Measurements from ENCODE around the gene SDK2. TPM values are rescaled to one million over a fixed set of nuclear protein-coding genes. Genes with fewer than 3 reads are reported as not detected.
A peak's percentile ranks its signal among the peaks of the same experiment; 100 is the strongest.

The SDK2 gene
- total and polyA plus RNA-seq, 9 of the 15 experiments (the other 6 are each of a cell fraction or from before 2014, with no cell fraction given): 0.04 TPM; not detected in 8

DNA sequence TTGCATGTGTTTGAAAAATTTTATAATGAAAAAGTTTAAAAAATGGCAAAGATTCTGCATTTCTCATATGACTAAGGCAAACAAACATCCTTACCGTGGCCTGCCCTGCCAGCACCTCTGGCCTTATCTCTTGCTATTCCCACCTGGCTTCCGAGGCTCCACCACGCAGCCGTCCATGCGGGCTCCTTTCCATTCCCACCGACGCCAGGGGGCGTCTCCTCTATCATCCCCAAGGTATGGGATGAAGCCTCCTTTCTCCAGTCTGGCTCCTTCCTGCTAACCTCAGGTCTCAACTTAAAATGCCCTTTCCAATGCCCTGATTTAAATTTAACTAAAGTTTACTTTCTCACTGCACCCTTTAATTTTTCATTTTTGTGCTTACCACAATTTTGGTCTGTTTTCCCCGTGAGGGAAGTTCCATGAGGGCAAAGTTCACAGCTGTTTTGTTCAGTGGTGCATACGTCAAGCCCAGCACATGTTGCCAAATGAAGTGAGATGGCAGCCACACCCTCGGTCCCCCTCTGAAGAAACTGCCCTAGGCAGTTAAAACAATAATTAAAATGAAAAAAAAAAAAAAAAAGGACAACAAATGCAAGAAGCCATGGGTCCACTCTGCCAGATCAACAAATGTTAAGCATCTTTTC, 13.3 kb upstream of the SDK2 start:
- H3K9ac ChIP-seq (ENCODE audit: insufficient read depth in 1 of 2, low read depth in 2 of 2, low read length in 2 of 2): no peak overlapping the region
- H3K4me3 ChIP-seq: no peak overlapping the region
- no peaks in the 10 kb centered on the region for H4K20me1 ChIP-seq (replicated peaks; ENCODE audit: control insufficient read depth, insufficient read depth, low read length)
- H3K9me3 ChIP-seq (replicated peaks; ENCODE audit: control insufficient read depth, insufficient read depth, low read depth, low read length): no peaks in the 10 kb centered on the region
- CTCF ChIA-PET (ENCODE audit: low intra/inter-chr PET ratio): interaction anchor here (0.6 kb wide), 1 partner anchor 515 kb away, joined by 4 read pairs; no protein-coding TSS in a partner anchor
- ATAC-seq: peak; percentile 81
- no peaks in the 10 kb centered on the region for H3K4me1 ChIP-seq (replicated peaks in 1 of 2; ENCODE audit: control insufficient read depth in 2 of 2, insufficient read depth in 2 of 2, low read length in 2 of 2)
- peak; percentile 29 to 59 (median 37) for DNase-seq (ENCODE audit: extremely low read depth in 1 of 4, low spot score in 3 of 4)
- intact Hi-C loops (cut with micrococcal nuclease): loop anchor here (5.0 to 10.0 kb wide), 2 partner anchors 297 to 520 kb away; no protein-coding TSS in a partner anchor
- TF ChIP-seq SMC3 (conservative IDR thresholded peaks at IDR 0.05; ENCODE audit: insufficient read depth, low read depth, low read length) (0 out of 2 replicates have a peak, but pooled peaks have one; percentile 18), ZNF507 (tag; conservative IDR thresholded peaks at IDR 0.05) (no peak), RAD21 (CRISPR knock-in tag; conservative IDR thresholded peaks at IDR 0.05 in 1 of 2, IDR thresholded peaks at IDR 0.05 in 1 of 2) (peak in 1 of 2 experiments; percentile 49; a peak in 2 of 4 replicates), ZNF445 (CRISPR knock-in tag; IDR thresholded peaks at IDR 0.05; ENCODE audit: low read depth) (no peak)
- TF ChIP-seq, protein P1, sequence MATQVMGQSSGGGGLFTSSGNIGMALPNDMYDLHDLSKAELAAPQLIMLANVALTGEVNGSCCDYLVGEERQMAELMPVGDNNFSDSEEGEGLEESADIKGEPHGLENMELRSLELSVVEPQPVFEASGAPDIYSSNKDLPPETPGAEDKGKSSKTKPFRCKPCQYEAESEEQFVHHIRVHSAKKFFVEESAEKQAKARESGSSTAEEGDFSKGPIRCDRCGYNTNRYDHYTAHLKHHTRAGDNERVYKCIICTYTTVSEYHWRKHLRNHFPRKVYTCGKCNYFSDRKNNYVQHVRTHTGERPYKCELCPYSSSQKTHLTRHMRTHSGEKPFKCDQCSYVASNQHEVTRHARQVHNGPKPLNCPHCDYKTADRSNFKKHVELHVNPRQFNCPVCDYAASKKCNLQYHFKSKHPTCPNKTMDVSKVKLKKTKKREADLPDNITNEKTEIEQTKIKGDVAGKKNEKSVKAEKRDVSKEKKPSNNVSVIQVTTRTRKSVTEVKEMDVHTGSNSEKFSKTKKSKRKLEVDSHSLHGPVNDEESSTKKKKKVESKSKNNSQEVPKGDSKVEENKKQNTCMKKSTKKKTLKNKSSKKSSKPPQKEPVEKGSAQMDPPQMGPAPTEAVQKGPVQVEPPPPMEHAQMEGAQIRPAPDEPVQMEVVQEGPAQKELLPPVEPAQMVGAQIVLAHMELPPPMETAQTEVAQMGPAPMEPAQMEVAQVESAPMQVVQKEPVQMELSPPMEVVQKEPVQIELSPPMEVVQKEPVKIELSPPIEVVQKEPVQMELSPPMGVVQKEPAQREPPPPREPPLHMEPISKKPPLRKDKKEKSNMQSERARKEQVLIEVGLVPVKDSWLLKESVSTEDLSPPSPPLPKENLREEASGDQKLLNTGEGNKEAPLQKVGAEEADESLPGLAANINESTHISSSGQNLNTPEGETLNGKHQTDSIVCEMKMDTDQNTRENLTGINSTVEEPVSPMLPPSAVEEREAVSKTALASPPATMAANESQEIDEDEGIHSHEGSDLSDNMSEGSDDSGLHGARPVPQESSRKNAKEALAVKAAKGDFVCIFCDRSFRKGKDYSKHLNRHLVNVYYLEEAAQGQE (IDR thresholded peaks at IDR 0.05; ENCODE audit: borderline replicate concordance): peak; percentile 19; the same call in 1 of the 2 replicates
- TF ChIP-seq, protein P1 (CRISPR knock-in tag; IDR thresholded peaks at IDR 0.05; ENCODE audit: low read depth): no peak
- TF ChIP-seq, protein P2, sequence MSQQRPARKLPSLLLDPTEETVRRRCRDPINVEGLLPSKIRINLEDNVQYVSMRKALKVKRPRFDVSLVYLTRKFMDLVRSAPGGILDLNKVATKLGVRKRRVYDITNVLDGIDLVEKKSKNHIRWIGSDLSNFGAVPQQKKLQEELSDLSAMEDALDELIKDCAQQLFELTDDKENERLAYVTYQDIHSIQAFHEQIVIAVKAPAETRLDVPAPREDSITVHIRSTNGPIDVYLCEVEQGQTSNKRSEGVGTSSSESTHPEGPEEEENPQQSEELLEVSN (IDR thresholded peaks at IDR 0.05; ENCODE audit: borderline replicate concordance in 1 of 2, extremely low read depth in 1 of 2, insufficient read depth in 1 of 2, insufficient read length in 1 of 2, low read depth in 1 of 2, low read length in 1 of 2, poor library complexity in 1 of 2, severe bottlenecking in 1 of 2): peak in 1 of 2 experiments; percentile 42
- TF ChIP-seq, protein P3, sequence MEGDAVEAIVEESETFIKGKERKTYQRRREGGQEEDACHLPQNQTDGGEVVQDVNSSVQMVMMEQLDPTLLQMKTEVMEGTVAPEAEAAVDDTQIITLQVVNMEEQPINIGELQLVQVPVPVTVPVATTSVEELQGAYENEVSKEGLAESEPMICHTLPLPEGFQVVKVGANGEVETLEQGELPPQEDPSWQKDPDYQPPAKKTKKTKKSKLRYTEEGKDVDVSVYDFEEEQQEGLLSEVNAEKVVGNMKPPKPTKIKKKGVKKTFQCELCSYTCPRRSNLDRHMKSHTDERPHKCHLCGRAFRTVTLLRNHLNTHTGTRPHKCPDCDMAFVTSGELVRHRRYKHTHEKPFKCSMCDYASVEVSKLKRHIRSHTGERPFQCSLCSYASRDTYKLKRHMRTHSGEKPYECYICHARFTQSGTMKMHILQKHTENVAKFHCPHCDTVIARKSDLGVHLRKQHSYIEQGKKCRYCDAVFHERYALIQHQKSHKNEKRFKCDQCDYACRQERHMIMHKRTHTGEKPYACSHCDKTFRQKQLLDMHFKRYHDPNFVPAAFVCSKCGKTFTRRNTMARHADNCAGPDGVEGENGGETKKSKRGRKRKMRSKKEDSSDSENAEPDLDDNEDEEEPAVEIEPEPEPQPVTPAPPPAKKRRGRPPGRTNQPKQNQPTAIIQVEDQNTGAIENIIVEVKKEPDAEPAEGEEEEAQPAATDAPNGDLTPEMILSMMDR (IDR thresholded peaks at IDR 0.05 in 2 of 3, conservative IDR thresholded peaks at IDR 0.05 in 1 of 3; ENCODE audit: insufficient read depth in 2 of 3, low read depth in 1 of 3, low read length in 3 of 3): peak; percentile 48 to 69 (median 63)
- no peak overlapping the region for H3K4me2 ChIP-seq (ENCODE audit: insufficient read depth, low read length)
- no peak overlapping the region for H3K27ac ChIP-seq (ENCODE audit: extremely low read depth, low read depth, low read length)
- 2% methylated on average over 11 of the region's 11 CpGs for WGBS (ENCODE audit: insufficient coverage, low coverage, missing lambda C conversion rate)
- H3K36me3 ChIP-seq (ENCODE audit: control insufficient read depth, insufficient read depth, low read length): no peaks in the 10 kb centered on the region
- in situ Hi-C loops (cut with MboI): no loop called here
- H3K27me3 ChIP-seq (ENCODE audit: control insufficient read depth in 2 of 2, insufficient read depth in 2 of 2, low read length in 2 of 2): peaks cover 0 to 11% of the 10 kb centered on the region in 2 experiments; a peak in 2 of 5 replicates
- FAIRE-seq: peak; percentile 54
- H2AFZ ChIP-seq (ENCODE audit: low read depth, low read length): no peak overlapping the region
- H3K79me2 ChIP-seq (ENCODE audit: control insufficient read depth, insufficient read depth, low read length): no peaks in the 10 kb centered on the region
- POLR2A ChIA-PET: interaction anchor here (0.8 kb wide), 1 partner anchor 1829 kb away, joined by 3 read pairs; no protein-coding TSS in a partner anchor
- no TSS peak for BruUV-seq (replicated peaks)
- H3K9me1 ChIP-seq (ENCODE audit: control insufficient read depth, insufficient read depth, low read length): no peaks in the 10 kb centered on the region

Data from K562 (cell line).